IMR-90 (cell line): ENCODE measurements around the gene SKIL. TPM values are rescaled to one million over a fixed set of nuclear protein-coding genes. Genes with fewer than 3 reads are reported as not detected.

Experiments used
- ATAC-seq: fragments of 200-7000 bp; cut with Tn5 transposase; 2 replicates; pipeline ENCODE4 v1.9.1; 2020; ENCODE audit warnings: low read depth, mild to moderate bottlenecking, moderate library complexity
- BruUV-seq: library from RNA; stranded (reverse); fragments of 400-500 nt; replicated peaks from 2 replicates; lab custom pipeline; 2021; lab: Mats Ljungman, UMichigan
- CTCF ChIA-PET: fragments of 300-600 bp; formaldehyde crosslinking; extraction: SDS; loops from one replicate; lab custom pipeline; 2021; ENCODE audit warnings: antibody characterized with exemption; lab: Yijun Ruan, JAX
- POLR2A ChIA-PET: fragments of 300-600 bp; sonication (Branson Sonifier 250); formaldehyde crosslinking; loops from one replicate; lab custom pipeline; 2022; ENCODE audit warnings: antibody characterized with exemption; ENCODE audit not compliant: unreplicated experiment; lab: Charles Lee
- DNase-seq: peaks from one replicate; pipeline ENCODE4 v3.0.0; 2013
- H2AFZ ChIP-seq: replicated peaks from 2 replicates; pipeline ENCODE3; 2013; ENCODE audit warnings: low read length, mild to moderate bottlenecking; ENCODE audit not compliant: poor library complexity
- H2AK5ac ChIP-seq: 2 replicates; pipeline ENCODE4 v1.6.1; 2013; ENCODE audit warnings: low read depth, low read length, inconsistent platforms
- H2AK9ac ChIP-seq: replicated peaks from 2 replicates; pipeline ENCODE3; 2013; ENCODE audit warnings: mild to moderate bottlenecking, low read depth, low read length, moderate library complexity; ENCODE audit not compliant: poor library complexity
- H2BK120ac ChIP-seq: 2 replicates; pipeline ENCODE4 v1.6.1; 2013; ENCODE audit warnings: low read depth, low read length, inconsistent platforms
- H2BK15ac ChIP-seq: 3 replicates; pipeline ENCODE4 v1.6.1; 2013; ENCODE audit warnings: low read depth, low read length, inconsistent platforms
- H2BK20ac ChIP-seq: 2 replicates; pipeline ENCODE4 v1.6.1; 2013; ENCODE audit warnings: low read depth, mild to moderate bottlenecking, inconsistent platforms, low read length, moderate library complexity
- H2BK5ac ChIP-seq: 2 replicates; pipeline ENCODE4 v1.6.1; 2013; ENCODE audit warnings: mild to moderate bottlenecking, low read depth, low read length, inconsistent platforms; ENCODE audit not compliant: poor library complexity, severe bottlenecking
- H3K14ac ChIP-seq: replicated peaks from 2 replicates; pipeline ENCODE4 v1.6.1; 2013; ENCODE audit warnings: low read depth, low read length, inconsistent platforms
- H3K18ac ChIP-seq: 2 replicates; pipeline ENCODE4 v1.6.1; 2013; ENCODE audit warnings: low read depth, low read length, control low read depth
- H3K23ac ChIP-seq: 2 replicates; pipeline ENCODE4 v1.6.1; 2013; ENCODE audit warnings: low read depth, low read length, inconsistent platforms
- H3K27ac ChIP-seq: 2 replicates; pipeline ENCODE4 v1.5.1; 2013; ENCODE audit warnings: mild to moderate bottlenecking, control low read depth, low read length; ENCODE audit not compliant: insufficient read depth
- H3K27me3 ChIP-seq: 2 replicates; pipeline ENCODE4 v1.6.1; 2013; ENCODE audit warnings: low read length; ENCODE audit not compliant: control insufficient read depth, insufficient read depth
- H3K36me3 ChIP-seq: 2 replicates; pipeline ENCODE4 v1.6.1; 2013; ENCODE audit warnings: low read length, mixed read lengths; ENCODE audit not compliant: control insufficient read depth, insufficient read depth
- H3K4ac ChIP-seq: 2 replicates; pipeline ENCODE4 v1.6.1; 2013; ENCODE audit warnings: low read depth, low read length, inconsistent platforms
- H3K4me1 ChIP-seq: 2 replicates; pipeline ENCODE4 v1.6.1; 2013; ENCODE audit warnings: low read length, mixed read lengths; ENCODE audit not compliant: control insufficient read depth, insufficient read depth
- H3K4me2 ChIP-seq: 2 replicates; pipeline ENCODE4 v1.6.1; 2013; ENCODE audit warnings: low read depth, mild to moderate bottlenecking, control low read depth, low read length, moderate library complexity
- H3K4me3 ChIP-seq: 2 replicates; pipeline ENCODE4 v1.5.1; 2013; ENCODE audit warnings: low read depth, mild to moderate bottlenecking, control low read depth, low read length, moderate library complexity; ENCODE audit not compliant: insufficient read depth
- H3K56ac ChIP-seq: 2 replicates; pipeline ENCODE4 v1.6.1; 2013; ENCODE audit warnings: low read length, inconsistent platforms; ENCODE audit not compliant: insufficient read depth; ENCODE audit errors: extremely low read depth
- H3K79me1 ChIP-seq, 2 experiments: 2 replicates each; pipeline ENCODE4 v1.6.1; 2013; ENCODE audit warnings: low read length in 2 of 2, inconsistent platforms in 1 of 2, low read depth in 1 of 2
- H3K9ac ChIP-seq: 2 replicates; pipeline ENCODE4 v1.6.1; 2013; ENCODE audit warnings: low read depth, low read length, control low read depth
- H3K9me1 ChIP-seq: 2 replicates; pipeline ENCODE4 v1.6.1; 2013; ENCODE audit warnings: low read length, inconsistent platforms; ENCODE audit not compliant: insufficient read depth
- H3K9me3 ChIP-seq: 2 replicates; pipeline ENCODE4 v1.6.1; 2013; ENCODE audit warnings: low read length; ENCODE audit not compliant: control insufficient read depth, insufficient read depth
- H4K20me1 ChIP-seq: 2 replicates; pipeline ENCODE4 v1.6.1; 2013; ENCODE audit warnings: low read length, inconsistent platforms; ENCODE audit not compliant: insufficient read depth
- H4K5ac ChIP-seq: 2 replicates; pipeline ENCODE4 v1.6.1; 2013; ENCODE audit warnings: mild to moderate bottlenecking, low read depth, low read length, control low read depth
- H4K8ac ChIP-seq, 2 experiments: 2 replicates each; pipeline ENCODE4 v1.6.1; 2013; ENCODE audit warnings: low read depth in 2 of 2, low read length in 2 of 2, control low read depth in 1 of 2, inconsistent platforms in 1 of 2
- H4K91ac ChIP-seq: 2 replicates; pipeline ENCODE4 v1.6.1; 2013; ENCODE audit warnings: low read depth, low read length, inconsistent platforms; ENCODE audit not compliant: insufficient read depth
- BHLHE40 ChIP-seq: fragments of 150-350 bp; IDR thresholded peaks from 2 replicates; pipeline ENCODE4 v1.6.1; 2016; ENCODE audit warnings: mild to moderate bottlenecking, low read depth, low read length
- CEBPB ChIP-seq: IDR thresholded peaks from 2 replicates; pipeline ENCODE4 v1.6.1; 2012; ENCODE audit warnings: low read depth, low read length, improper control_type of control experiment
- CHD1 ChIP-seq: IDR thresholded peaks from 2 replicates; pipeline ENCODE4 v1.6.1; 2012; ENCODE audit warnings: low read depth, low read length, improper control_type of control experiment
- MAFK ChIP-seq: IDR thresholded peaks from 2 replicates; pipeline ENCODE4 v1.6.1; 2012; ENCODE audit warnings: low read depth, low read length, improper control_type of control experiment
- MAZ ChIP-seq: IDR thresholded peaks from 2 replicates; pipeline ENCODE4 v1.6.1; 2012; ENCODE audit warnings: low read depth, mild to moderate bottlenecking, low read length, improper control_type of control experiment, moderate library complexity, borderline replicate concordance
- MXI1 ChIP-seq: IDR thresholded peaks from 2 replicates; pipeline ENCODE4 v1.6.1; 2012; ENCODE audit warnings: low read depth, mild to moderate bottlenecking, low read length, moderate library complexity, borderline replicate concordance
- NFE2L2 ChIP-seq: fragments of 150-350 bp; IDR thresholded peaks from 2 replicates; pipeline ENCODE4 v1.6.1; 2016; ENCODE audit warnings: low read depth, mild to moderate bottlenecking, low read length
- POLR2A ChIP-seq: IDR thresholded peaks from 2 replicates; pipeline ENCODE4 v1.6.1; 2012; ENCODE audit warnings: mild to moderate bottlenecking, low read depth, low read length
- RAD21 ChIP-seq: IDR thresholded peaks from 2 replicates; pipeline ENCODE4 v1.6.1; 2012; ENCODE audit warnings: low read length, improper control_type of control experiment
- RCOR1 ChIP-seq: IDR thresholded peaks from 2 replicates; pipeline ENCODE4 v1.6.1; 2012; ENCODE audit warnings: mild to moderate bottlenecking, low read length, improper control_type of control experiment; ENCODE audit not compliant: insufficient replicate concordance
- WGBS, 2 experiments: methylation state at CpG; one replicate each; pipeline versions ENCODE4 v1.1.5 to v1.1.7; 2013; ENCODE audit warnings: missing lambda C conversion rate in 2 of 2; ENCODE audit not compliant: insufficient read length in 1 of 2; ENCODE audit errors: extremely low coverage in 2 of 2; 5-methylcytosine and 5-hydroxymethylcytosine counted together
- dilution Hi-C: fragments of 300-500 bp; cut with HindIII; formaldehyde crosslinking; loops from one replicate; pipeline ENCODE4 v1.14.3; 2018; ENCODE audit warnings: low sequenced_read_pairs; ENCODE audit not compliant: unreplicated experiment
- in situ Hi-C: fragments of 300-500 bp; cut with MboI; formaldehyde crosslinking; loops from 3 replicates; pipeline ENCODE4 v1.14.3; 2019; ENCODE audit warnings: low sequenced_read_pairs, inconsistent platforms, mixed read lengths
- intact Hi-C: fragments of 100-400 bp; cut with micrococcal nuclease; formaldehyde crosslinking; loops from 2 replicates; pipeline ENCODE4 v1.10.0; 2022
- polyA plus RNA-seq, 3 experiments: library from polyadenylated mRNA; depleted of rRNA; stranded (reverse); fragments of >200 nt; gene quantifications; 2 replicates each; pipeline ENCODE4 v1.2.3, GENCODE V29; 2012; ENCODE audit warnings: low replicate concordance in 1 of 3
- total RNA-seq: library from RNA; depleted of rRNA; stranded (reverse); fragments of >200 nt; gene quantifications from 2 replicates; pipeline ENCODE4 v1.2.3, GENCODE V29; 2012
- TF ChIP-seq, protein P1 (sequence below): fragments of 150-350 bp; IDR thresholded peaks from 2 replicates; pipeline ENCODE4 v1.6.1; 2016; ENCODE audit warnings: low read depth, mild to moderate bottlenecking, low read length, moderate library complexity, borderline replicate concordance
- TF ChIP-seq, protein P2 (sequence below): fragments of 150-350 bp; IDR thresholded peaks from 2 replicates; pipeline ENCODE4 v1.6.1; 2017; ENCODE audit warnings: mild to moderate bottlenecking, antibody characterized with exemption, low read length, low read depth
- TF ChIP-seq, protein P3 (sequence below): conservative IDR thresholded peaks from 2 replicates; pipeline ENCODE4 v1.5.1; 2012; ENCODE audit warnings: mild to moderate bottlenecking, low read depth, low read length, improper control_type of control experiment

Gene SKIL
- total and polyA plus RNA-seq, 2 of the 4 experiments (the other 2 are of a cell fraction), result 9.2 to 55.9 TPM

- H4K8ac ChIP-seq, result peak overlapping the region; percentile 53 to 71
- peaks cover 28% of the 10 kb centered on the region for H4K20me1 ChIP-seq
- intact Hi-C loops, result loop anchor here (1.0 kb wide), 1 partner anchor 305 kb away; no protein-coding TSS in a partner anchor
- peak; percentile 47 for DNase-seq
- peak overlapping the region; percentile 88 for H2AFZ ChIP-seq
- peak overlapping the region; percentile 82 for H3K9ac ChIP-seq
- H3K9me1 ChIP-seq, result peaks cover 9% of the 10 kb centered on the region
- peak overlapping the region; percentile 66; the same call in 2 of the 3 replicates for H2BK15ac ChIP-seq
- H3K4me1 ChIP-seq, result peaks cover 4% of the 10 kb centered on the region
- H4K5ac ChIP-seq, result peak overlapping the region; percentile 44; the same call in 1 of the 2 replicates
- ChIA-PET POLR2A (no interaction called here), CTCF (interaction anchor here (1.2 kb wide), 1 partner anchor 392 kb away, joined by 3 read pairs; no protein-coding TSS in a partner anchor)
- H3K56ac ChIP-seq, result peak overlapping the region; percentile 30
- TF ChIP-seq MAZ, result no peak
- TF ChIP-seq, protein P1, sequence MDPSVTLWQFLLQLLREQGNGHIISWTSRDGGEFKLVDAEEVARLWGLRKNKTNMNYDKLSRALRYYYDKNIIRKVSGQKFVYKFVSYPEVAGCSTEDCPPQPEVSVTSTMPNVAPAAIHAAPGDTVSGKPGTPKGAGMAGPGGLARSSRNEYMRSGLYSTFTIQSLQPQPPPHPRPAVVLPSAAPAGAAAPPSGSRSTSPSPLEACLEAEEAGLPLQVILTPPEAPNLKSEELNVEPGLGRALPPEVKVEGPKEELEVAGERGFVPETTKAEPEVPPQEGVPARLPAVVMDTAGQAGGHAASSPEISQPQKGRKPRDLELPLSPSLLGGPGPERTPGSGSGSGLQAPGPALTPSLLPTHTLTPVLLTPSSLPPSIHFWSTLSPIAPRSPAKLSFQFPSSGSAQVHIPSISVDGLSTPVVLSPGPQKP, result no peak
- TF ChIP-seq CEBPB, result no peak
- TF ChIP-seq, protein P2, sequence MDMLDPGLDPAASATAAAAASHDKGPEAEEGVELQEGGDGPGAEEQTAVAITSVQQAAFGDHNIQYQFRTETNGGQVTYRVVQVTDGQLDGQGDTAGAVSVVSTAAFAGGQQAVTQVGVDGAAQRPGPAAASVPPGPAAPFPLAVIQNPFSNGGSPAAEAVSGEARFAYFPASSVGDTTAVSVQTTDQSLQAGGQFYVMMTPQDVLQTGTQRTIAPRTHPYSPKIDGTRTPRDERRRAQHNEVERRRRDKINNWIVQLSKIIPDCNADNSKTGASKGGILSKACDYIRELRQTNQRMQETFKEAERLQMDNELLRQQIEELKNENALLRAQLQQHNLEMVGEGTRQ, result no peak
- TF ChIP-seq NFE2L2, result no peak
- TF ChIP-seq POLR2A, result no peak
- TF ChIP-seq RCOR1, result no peak
- no peak for TF ChIP-seq CHD1
- no peak for TF ChIP-seq MXI1
- TF ChIP-seq BHLHE40, result no peak
- TF ChIP-seq RAD21, result no peak
- TF ChIP-seq MAFK, result no peak
- TF ChIP-seq, protein P3, sequence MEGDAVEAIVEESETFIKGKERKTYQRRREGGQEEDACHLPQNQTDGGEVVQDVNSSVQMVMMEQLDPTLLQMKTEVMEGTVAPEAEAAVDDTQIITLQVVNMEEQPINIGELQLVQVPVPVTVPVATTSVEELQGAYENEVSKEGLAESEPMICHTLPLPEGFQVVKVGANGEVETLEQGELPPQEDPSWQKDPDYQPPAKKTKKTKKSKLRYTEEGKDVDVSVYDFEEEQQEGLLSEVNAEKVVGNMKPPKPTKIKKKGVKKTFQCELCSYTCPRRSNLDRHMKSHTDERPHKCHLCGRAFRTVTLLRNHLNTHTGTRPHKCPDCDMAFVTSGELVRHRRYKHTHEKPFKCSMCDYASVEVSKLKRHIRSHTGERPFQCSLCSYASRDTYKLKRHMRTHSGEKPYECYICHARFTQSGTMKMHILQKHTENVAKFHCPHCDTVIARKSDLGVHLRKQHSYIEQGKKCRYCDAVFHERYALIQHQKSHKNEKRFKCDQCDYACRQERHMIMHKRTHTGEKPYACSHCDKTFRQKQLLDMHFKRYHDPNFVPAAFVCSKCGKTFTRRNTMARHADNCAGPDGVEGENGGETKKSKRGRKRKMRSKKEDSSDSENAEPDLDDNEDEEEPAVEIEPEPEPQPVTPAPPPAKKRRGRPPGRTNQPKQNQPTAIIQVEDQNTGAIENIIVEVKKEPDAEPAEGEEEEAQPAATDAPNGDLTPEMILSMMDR, result no peak
- peak overlapping the region; percentile 86 for H2AK9ac ChIP-seq
- no peaks in the 10 kb centered on the region for H3K9me3 ChIP-seq
- H3K4me2 ChIP-seq, result peak overlapping the region; percentile 68
- ATAC-seq, result no peak
- dilution Hi-C loops, result no loop called here
- peak overlapping the region; percentile 84 for H3K27ac ChIP-seq
- peak overlapping the region; percentile 48 for H3K14ac ChIP-seq
- H3K23ac ChIP-seq, result peak overlapping the region; percentile 77
- H3K18ac ChIP-seq, result peak overlapping the region; percentile 85; the same call in 1 of the 2 replicates
- peak overlapping the region; percentile 75 for H3K4ac ChIP-seq
- peak overlapping the region; percentile 12 for H2BK20ac ChIP-seq
- H2AK5ac ChIP-seq, result peak overlapping the region; percentile 18; the same call in 1 of the 2 replicates
- H2BK120ac ChIP-seq, result peak overlapping the region; percentile 48
- in situ Hi-C loops, result loop anchor here (10.0 kb wide), 1 partner anchor 274 kb away; no protein-coding TSS in a partner anchor
- no TSS peak for BruUV-seq
- peaks cover 28% of the 10 kb centered on the region for H3K36me3 ChIP-seq
- H3K79me1 ChIP-seq, result peaks cover 21 to 58% of the 10 kb centered on the region in 2 experiments
- no peak overlapping the region for H2BK5ac ChIP-seq
- peak overlapping the region; percentile 62 for H4K91ac ChIP-seq
- 74% methylated on average over 5 of the region's 17 CpGs; no CpG with 5 or more reads in 1 of the 2 experiments for WGBS, 2 experiments
- H3K4me3 ChIP-seq, result peak overlapping the region; percentile 85
- no peaks in the 10 kb centered on the region for H3K27me3 ChIP-seq
These were observed 62.8 kb downstream of the SKIL start for GRCh38 chr3:170420307-170420821.
